Measurements from ENCODE around the gene UCKL1. TPM values are rescaled to one million over a fixed set of nuclear protein-coding genes. Genes with fewer than 3 reads are reported as not detected.
A peak's percentile ranks its signal among the peaks of the same experiment; 100 is the strongest.
"Not testable (repeated sequence)": the region's sequence is repeated elsewhere in the genome, so short reads cannot be mapped to it uniquely, and the experiment has no call there.

Gene UCKL1
- total RNA-seq, 1 donor from 2014 or later, result 49.7 TPM

DNA sequence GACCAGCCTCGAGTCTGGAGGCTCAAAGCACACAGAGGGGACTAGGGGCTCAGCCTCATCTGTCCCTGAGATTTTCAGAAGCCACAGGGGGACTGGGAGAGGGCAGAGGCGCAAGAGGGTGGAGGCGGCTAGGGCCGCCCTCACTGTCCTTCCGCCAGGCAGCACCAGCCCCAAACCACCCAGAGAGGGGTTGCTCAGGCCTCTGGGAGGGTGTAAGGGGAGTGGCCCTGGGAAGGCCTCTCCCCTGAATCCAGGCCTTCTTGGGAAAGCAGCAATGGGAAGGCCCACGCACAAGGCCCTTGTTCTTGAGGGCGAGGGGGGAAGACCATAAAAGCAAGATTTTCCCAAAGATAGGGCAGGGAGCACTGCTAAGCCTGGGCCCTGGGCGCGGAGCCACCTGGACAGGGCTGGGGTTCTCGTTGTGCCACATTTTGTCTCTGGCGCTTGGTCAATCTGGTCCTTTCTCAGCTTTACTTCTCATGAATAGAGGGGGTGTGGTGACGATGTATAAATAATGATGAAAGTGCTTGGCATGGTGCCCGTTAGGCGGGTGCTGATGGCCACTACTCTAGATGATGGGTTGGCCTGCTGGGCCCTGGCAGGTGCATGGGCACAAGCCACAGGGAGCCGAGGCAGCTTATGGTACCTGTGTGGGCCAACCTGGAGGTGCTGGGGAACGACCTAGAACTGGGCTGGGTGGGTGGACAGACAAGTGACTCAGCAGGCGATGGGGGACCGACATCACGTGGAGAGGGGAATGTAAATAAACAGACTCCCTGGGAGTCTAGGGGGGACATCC, 18.4 kb upstream of the UCKL1 start:
- POLR2A ChIA-PET, result interaction anchor here (1.0 to 3.4 kb wide), 6 partner anchors 109 to 454 kb away, joined by 3 to 13 read pairs (median 8); partner anchors contain the start of genes ARFRP1, PPDPF, PTK6 and TPD52L2
- H3K36me3 Mint-ChIP-seq (ENCODE audit: low read depth), result peaks cover 14% of the 10 kb centered on the region
- peaks cover 25% of the 10 kb centered on the region for H3K4me1 Mint-ChIP-seq
- no peak overlapping the region for H3K4me3 Mint-ChIP-seq
- CTCF ChIA-PET, result interaction anchor here (0.6 to 2.3 kb wide), 17 partner anchors 17 to 751 kb away, joined by 3 to 13 read pairs (median 4); partner anchors contain the start of genes PTK6 and TPD52L2
- no peaks in the 10 kb centered on the region for H3K9me3 Mint-ChIP-seq
- DNase-seq (peak; percentile 13), ATAC-seq (ENCODE audit: low read depth) (no peak)
- no peak overlapping the region for H3K27ac Mint-ChIP-seq
- intact Hi-C loops (cut with micrococcal nuclease), result loop anchor here (1.0 to 5.0 kb wide), 9 partner anchors 110 to 917 kb away; partner anchors contain the start of genes ARFRP1 and ZGPAT
- no peaks in the 10 kb centered on the region for H3K27me3 Mint-ChIP-seq
- TF ChIP-seq CTCF (IDR thresholded peaks at IDR 0.05), result no peak

DNA sequence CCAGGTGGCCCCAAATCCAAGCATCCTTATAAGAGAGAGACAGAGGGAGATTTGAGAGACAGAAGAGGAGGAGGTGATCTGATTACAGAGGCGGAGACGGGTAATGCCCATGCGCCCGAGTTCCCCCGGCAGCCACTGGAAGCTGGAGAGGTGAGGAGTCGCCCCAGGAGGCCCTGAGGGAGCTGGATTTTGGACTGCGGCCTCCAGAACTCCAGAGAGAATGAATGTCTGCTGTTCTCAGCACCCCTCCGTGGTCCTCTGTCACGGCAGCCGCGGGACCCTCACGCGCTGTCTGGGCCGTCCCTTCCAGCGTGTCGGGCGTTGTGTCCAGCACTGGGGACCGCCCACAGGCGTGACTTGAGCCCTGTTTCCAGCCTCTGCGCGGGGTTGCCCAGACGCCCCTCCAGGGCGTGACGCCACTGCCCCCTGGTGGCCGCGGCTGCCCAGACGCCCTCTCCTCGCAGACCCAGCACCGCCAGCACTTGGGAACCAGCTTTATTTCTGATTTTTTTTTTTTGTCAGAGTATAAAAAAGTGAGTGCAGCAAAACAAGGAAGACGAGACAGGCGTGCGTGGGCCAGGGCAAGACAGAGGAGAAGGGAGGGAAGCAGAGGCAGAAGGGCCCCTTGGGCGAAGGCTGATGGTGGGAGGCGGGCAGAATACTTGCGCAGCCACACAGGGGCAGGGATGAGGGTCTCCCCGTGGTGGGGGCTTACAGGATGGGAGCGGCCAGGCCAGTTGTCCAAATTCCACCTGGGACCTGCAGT, 17.6 kb upstream of the UCKL1 start:
- ATAC-seq (ENCODE audit: low read depth), result peak; percentile 66
- Mint-ChIP-seq H3K4me1 (peaks cover 28% of the 10 kb centered on the region), H3K27me3 (no peaks in the 10 kb centered on the region), H3K36me3 (ENCODE audit: low read depth) (peaks cover 14% of the 10 kb centered on the region), H3K4me3 (peak overlapping the region; percentile 8), H3K9me3 (no peaks in the 10 kb centered on the region), H3K27ac (no peak overlapping the region)
- ChIA-PET CTCF (interaction anchor here (0.6 to 2.3 kb wide), 20 partner anchors 8 to 750 kb away, joined by 3 to 13 read pairs (median 4); partner anchors contain the start of genes OPRL1, PTK6 and TPD52L2), POLR2A (interaction anchor here (0.9 to 3.4 kb wide), 7 partner anchors 108 to 478 kb away, joined by 3 to 13 read pairs (median 7); partner anchors contain the start of genes ARFRP1, PPDPF, PTK6 and TPD52L2)
- TF ChIP-seq CTCF (IDR thresholded peaks at IDR 0.05), result peak; percentile 72
- peak; percentile 87 for DNase-seq
- intact Hi-C loops (cut with micrococcal nuclease), result loop anchor here (1.0 to 5.0 kb wide), 10 partner anchors 110 to 917 kb away; partner anchors contain the start of genes ARFRP1 and ZGPAT

DNA sequence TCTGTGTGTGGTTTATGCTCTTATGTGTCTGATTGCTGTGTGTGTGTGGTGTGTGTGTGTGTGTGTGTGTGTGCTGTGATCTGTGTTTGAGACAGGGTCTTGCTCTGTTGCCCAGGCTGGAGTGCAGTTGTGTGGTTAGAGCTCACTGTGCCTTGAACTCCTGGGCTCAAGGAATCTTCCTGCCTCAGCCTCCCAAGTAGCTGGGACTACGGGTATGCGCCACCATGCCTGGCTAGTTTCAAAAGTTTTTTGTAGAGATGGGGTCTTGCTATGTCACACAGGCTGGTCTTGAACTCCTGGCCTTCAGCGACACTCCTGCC, 16.9 kb upstream of the UCKL1 start:
- intact Hi-C loops (cut with micrococcal nuclease), result loop anchor here (2.0 to 5.0 kb wide), 5 partner anchors 266 to 916 kb away; partner anchors contain the start of genes ARFRP1 and ZGPAT
- Mint-ChIP-seq H3K9me3 (no peaks in the 10 kb centered on the region), H3K27me3 (no peaks in the 10 kb centered on the region), H3K36me3 (ENCODE audit: low read depth) (peaks cover 14% of the 10 kb centered on the region), H3K27ac (no peak overlapping the region), H3K4me1 (peaks cover 30% of the 10 kb centered on the region), H3K4me3 (no peak overlapping the region)
- ChIA-PET CTCF (interaction anchor here (0.6 to 2.3 kb wide), 12 partner anchors 9 to 750 kb away, joined by 3 to 13 read pairs (median 4); partner anchors contain the start of genes OPRL1, PTK6 and TPD52L2), POLR2A (interaction anchor here (0.9 to 3.4 kb wide), 5 partner anchors 108 to 477 kb away, joined by 4 to 13 read pairs (median 7); partner anchors contain the start of genes ARFRP1, PPDPF, PTK6 and TPD52L2)
- TF ChIP-seq CTCF (IDR thresholded peaks at IDR 0.05), result no peak
- DNase-seq (no peak), ATAC-seq (ENCODE audit: low read depth) (no peak)

DNA sequence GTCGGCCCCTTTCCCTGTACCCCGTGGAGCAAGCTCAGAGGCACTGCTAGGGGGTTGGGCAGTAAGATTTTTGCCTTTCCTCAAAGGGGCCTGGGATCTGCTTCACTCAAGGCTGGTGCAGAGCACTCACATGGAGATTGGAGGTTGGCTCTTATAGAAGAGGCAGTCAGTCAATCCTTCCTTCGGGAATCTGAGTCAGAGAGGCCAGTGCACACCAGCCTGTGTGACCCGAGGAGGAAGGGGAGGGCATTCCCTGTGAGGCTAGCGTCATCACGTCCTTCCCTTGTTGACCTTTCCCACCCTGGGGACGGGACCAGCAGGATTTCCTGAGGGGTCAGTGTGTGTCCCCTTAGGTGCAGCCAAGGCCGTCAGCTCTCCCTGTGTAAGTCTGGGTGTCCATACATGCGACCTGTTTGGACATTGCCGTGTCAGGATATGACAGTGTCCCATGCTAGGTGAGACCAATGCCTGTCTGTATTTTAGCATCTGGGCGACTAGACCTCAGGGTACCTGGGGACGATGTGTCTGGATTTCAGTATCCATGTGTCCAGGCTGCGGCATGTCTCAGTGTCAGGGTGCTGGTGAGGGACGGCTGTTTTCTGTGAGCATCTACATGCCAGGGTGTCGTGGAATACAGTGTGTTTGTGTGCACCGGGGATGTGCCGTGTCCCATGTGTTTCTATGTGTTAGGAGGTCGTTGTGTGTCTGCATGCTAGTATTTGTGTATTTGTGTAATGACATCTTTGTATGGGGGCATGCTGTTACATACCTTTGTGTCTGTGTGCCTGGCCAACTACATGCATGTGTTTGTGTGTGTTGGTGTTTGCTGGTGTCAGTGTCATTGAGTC, 16.3 kb upstream of the UCKL1 start:
- H3K4me3 Mint-ChIP-seq, result no peak overlapping the region

GRCh38 chr20:63971960-63972311, 15.7 kb upstream of the UCKL1 start:
- intact Hi-C loops (cut with micrococcal nuclease), result loop anchor here (2.0 to 5.0 kb wide), 5 partner anchors 265 to 915 kb away; partner anchors contain the start of genes ARFRP1 and ZGPAT
- not testable (repeated sequence) for DNase-seq; ATAC-seq (ENCODE audit: low read depth); H3K4me3 Mint-ChIP-seq; H3K27ac Mint-ChIP-seq; H3K9me3 Mint-ChIP-seq; H3K27me3 Mint-ChIP-seq
- Mint-ChIP-seq H3K4me1 (peaks cover 22% of the 10 kb centered on the region), H3K36me3 (ENCODE audit: low read depth) (peaks cover 12% of the 10 kb centered on the region)
- ChIA-PET CTCF (interaction anchor here (0.7 kb wide), 1 partner anchor 16 kb away, joined by 4 read pairs; the partner anchor contains the start of gene UCKL1), POLR2A (interaction anchor here (0.6 kb wide), 1 partner anchor 1850 kb away, joined by 3 read pairs; no protein-coding TSS in a partner anchor)

More for the DNA sequence above, 16.3 kb upstream of the UCKL1 start:
- peaks cover 25% of the 10 kb centered on the region for H3K4me1 Mint-ChIP-seq
- no peak for TF ChIP-seq CTCF (IDR thresholded peaks at IDR 0.05)
- intact Hi-C loops (cut with micrococcal nuclease), result loop anchor here (2.0 to 5.0 kb wide), 5 partner anchors 265 to 915 kb away; partner anchors contain the start of genes ARFRP1 and ZGPAT
- DNase-seq, result peak; percentile 12
- H3K27ac Mint-ChIP-seq, result no peak overlapping the region
- ATAC-seq (ENCODE audit: low read depth), result no peak
- CTCF ChIA-PET, result interaction anchor here (0.7 to 2.3 kb wide), 7 partner anchors 9 to 749 kb away, joined by 4 to 12 read pairs (median 4); partner anchors contain the start of genes PTK6, TPD52L2 and UCKL1
- H3K27me3 Mint-ChIP-seq, result no peaks in the 10 kb centered on the region
- POLR2A ChIA-PET, result interaction anchor here (1.8 to 3.4 kb wide), 2 partner anchors 107 to 435 kb away, joined by 7 to 13 read pairs; partner anchors contain the start of genes PTK6 and TPD52L2
- H3K36me3 Mint-ChIP-seq (ENCODE audit: low read depth), result peaks cover 14% of the 10 kb centered on the region
- H3K9me3 Mint-ChIP-seq, result no peaks in the 10 kb centered on the region
